ENCODE results near the gene MKKS. TPM values are rescaled to one million over a fixed set of nuclear protein-coding genes. Genes with fewer than 3 reads are reported as not detected.

Gene MKKS
- polyA plus RNA-seq, 1 of the 3 experiments (the other 2 are of a cell fraction) = 10.1 TPM

- H3K79me2 ChIP-seq (ENCODE audit: insufficient read depth) = peaks cover 79% of the 10 kb centered on the region
- H3K4me1 ChIP-seq (ENCODE audit: control insufficient read depth in 1 of 2, insufficient read depth in 2 of 2, low read depth in 1 of 2, low read length in 1 of 2) = peaks cover 7 to 8% of the 10 kb centered on the region in 2 experiments; a peak in 3 of 4 replicates
- H3K9ac ChIP-seq = no peak overlapping the region
- DNase-seq = no peak
- POLR2A ChIA-PET = interaction anchor here (0.8 kb wide), 1 partner anchor 447 kb away, joined by 3 read pairs; no protein-coding TSS in a partner anchor
- peaks cover 3% of the 10 kb centered on the region for H3F3A ChIP-seq (replicated peaks; ENCODE audit: insufficient read depth)
- H3K4me2 ChIP-seq = no peak overlapping the region
- TF ChIP-seq MXI1 (IDR thresholded peaks at IDR 0.05; ENCODE audit: low read depth, low read length) (no peak), FOXM1 (IDR thresholded peaks at IDR 0.05; ENCODE audit: low read depth) (no peak), ELF1 (IDR thresholded peaks at IDR 0.05) (no peak), IRF3 (IDR thresholded peaks at IDR 0.05; ENCODE audit: low read depth, low read length) (no peak), YY1 (IDR thresholded peaks at IDR 0.05; ENCODE audit: low read depth) (no peak), ZBTB33 (IDR thresholded peaks at IDR 0.05; ENCODE audit: borderline replicate concordance, low read depth) (no peak), PBX3 (IDR thresholded peaks at IDR 0.05) (no peak), GATA2 (CRISPR knock-in tag; IDR thresholded peaks at IDR 0.05) (no peak), NRF1 (IDR thresholded peaks at IDR 0.05; ENCODE audit: low read depth, low read length) (no peak), CTCF (IDR thresholded peaks at IDR 0.05) (no peak), FOXJ3 (CRISPR knock-in tag; IDR thresholded peaks at IDR 0.05) (no peak), TAF1 (IDR thresholded peaks at IDR 0.05; ENCODE audit: borderline replicate concordance, low read depth, low read length) (no peak), NFIC (IDR thresholded peaks at IDR 0.05; ENCODE audit: borderline replicate concordance) (no peak), TCF12 (IDR thresholded peaks at IDR 0.05) (no peak), RAD21 (IDR thresholded peaks at IDR 0.05; ENCODE audit: low read length) (no peak)
- no peak overlapping the region for H3K4me3 ChIP-seq (ENCODE audit: low read depth in 2 of 2, low read length in 1 of 2)
- H4K20me1 ChIP-seq (ENCODE audit: insufficient read depth) = no peaks in the 10 kb centered on the region
- no peak overlapping the region; a peak in 1 of 4 replicates for H3K27ac ChIP-seq (ENCODE audit: low read depth in 2 of 2, low read length in 1 of 2)
- no peaks in the 10 kb centered on the region for H3K9me3 ChIP-seq
- H3K9me2 ChIP-seq = no peaks in the 10 kb centered on the region
- no peak overlapping the region for H2AFZ ChIP-seq (ENCODE audit: low read depth)
- no peaks in the 10 kb centered on the region for H3K27me3 ChIP-seq (ENCODE audit: insufficient read depth)
- peaks cover 13 to 24% of the 10 kb centered on the region in 2 experiments for H3K36me3 ChIP-seq (replicated peaks in 1 of 2; ENCODE audit: control insufficient read depth in 1 of 2, insufficient read depth in 2 of 2, low read length in 1 of 2)
- CTCF ChIA-PET = interaction anchor here (1.0 to 7.1 kb wide), 19 partner anchors 8 to 810 kb away, joined by 3 to 92 read pairs (median 7); partner anchors contain the start of gene SLX4IP
Observed at GRCh38 chr20:10428008-10428407, 6.0 kb downstream of the MKKS start.
